K562 (cell line): ENCODE data around the gene PITRM1. TPM values are rescaled to one million over a fixed set of nuclear protein-coding genes. Genes with fewer than 3 reads are reported as not detected.

ENCODE experiments used
- CREBBP ChIP-seq: IDR thresholded peaks from one replicate; pipeline ENCODE4 v1.6.1; 2012; ENCODE audit warnings: low read depth, mild to moderate bottlenecking, control low read depth, inconsistent platforms, low read length
- GABPA ChIP-seq: fragments of 200-800 bp; sonication (Bioruptor generic); conservative IDR thresholded peaks from 2 replicates; pipeline ENCODE4 v1.6.1; 2016; ENCODE audit warnings: low read depth, missing genetic modification characterization, missing compliant biosample characterization
- HMG20B ChIP-seq: fragments of 250-450 bp; sonication (Bioruptor Pico); IDR thresholded peaks from 2 replicates; pipeline ENCODE4 v1.5.0; 2021; ENCODE audit warnings: mild to moderate bottlenecking
- HNRNPK ChIP-seq: fragments of 200-400 bp; formaldehyde crosslinking; IDR thresholded peaks from one replicate; pipeline ENCODE4 v1.6.1; 2018; ENCODE audit warnings: mild to moderate bottlenecking, low read depth, low read length; ENCODE audit not compliant: poor library complexity, severe bottlenecking
- HSF4 ChIP-seq: fragments of 250-450 bp; sonication (Bioruptor Pico); IDR thresholded peaks from 2 replicates; pipeline ENCODE4 v2.1.2; 2022; ENCODE audit warnings: mild to moderate bottlenecking, moderate library complexity, borderline replicate concordance
- JUN ChIP-seq, 2 experiments: sonication (generic) in 1 of 2; formaldehyde crosslinking in 1 of 2; IDR thresholded peaks; 2 replicates each; pipeline versions ENCODE4 v1.6.1 to v1.8.0; 2012 to 2022; ENCODE audit warnings: borderline replicate concordance in 2 of 2, mild to moderate bottlenecking in 2 of 2, improper control_type of control experiment in 1 of 2, low read depth in 1 of 2, low read length in 1 of 2, missing genetic modification reagents in 1 of 2
- NFATC3 ChIP-seq: fragments of 450-650 bp; IDR thresholded peaks from 2 replicates; pipeline ENCODE4 v1.6.1; 2017; ENCODE audit warnings: mild to moderate bottlenecking
- OTX1 ChIP-seq: fragments of 450-650 bp; formaldehyde crosslinking; IDR thresholded peaks from 2 replicates; pipeline ENCODE4 v1.4.0; 2022; ENCODE audit warnings: mild to moderate bottlenecking
- PHB2 ChIP-seq: fragments of 450-650 bp; IDR thresholded peaks from 2 replicates; pipeline ENCODE4 v1.6.1; 2017; ENCODE audit warnings: low read depth
- RB1 ChIP-seq: fragments of 450-650 bp; IDR thresholded peaks from 2 replicates; pipeline ENCODE4 v1.6.1; 2017; ENCODE audit warnings: low read depth, mild to moderate bottlenecking
- SIN3B ChIP-seq: fragments of 450-650 bp; IDR thresholded peaks from 2 replicates; pipeline ENCODE4 v1.6.1; 2017; ENCODE audit warnings: low read depth, mild to moderate bottlenecking, moderate library complexity
- SIX5 ChIP-seq, 2 experiments: IDR thresholded peaks; 2 replicates each; pipeline ENCODE4 v1.6.1; 2011; ENCODE audit warnings: low read length in 2 of 2, borderline replicate concordance in 1 of 2, low read depth in 1 of 2, mild to moderate bottlenecking in 1 of 2, moderate library complexity in 1 of 2; ENCODE audit not compliant: insufficient read depth in 1 of 2
- SRF ChIP-seq, 2 experiments: fragments of 250-450, 450-650 bp in 1 of 2; sonication (Bioruptor Pico) in 1 of 2; sonication (generic) in 1 of 2; formaldehyde crosslinking; IDR thresholded peaks; 2 replicates each; pipeline versions ENCODE4 v1.5.0 to v1.5.1; 2020 to 2022; ENCODE audit warnings: mild to moderate bottlenecking in 1 of 2, missing genetic modification reagents in 1 of 2
- U2AF1 ChIP-seq: fragments of 200-400 bp; formaldehyde crosslinking; optimal IDR thresholded peaks from 2 replicates; pipeline ENCODE3; 2017; ENCODE audit warnings: mild to moderate bottlenecking, low read depth, low read length, moderate library complexity
- ZBTB11 ChIP-seq, 3 experiments: fragments of 200-800 bp in 1 of 3; fragments of 250-450 bp in 1 of 3; fragments of 450-650 bp in 1 of 3; sonication (Bioruptor Pico) in 1 of 3; sonication (Bioruptor generic) in 1 of 3; formaldehyde crosslinking in 1 of 3; IDR thresholded peaks; 2 replicates each; pipeline versions ENCODE4 v1.6.1 to v1.8.0; 2016 to 2022; ENCODE audit warnings: mild to moderate bottlenecking in 2 of 3, missing genetic modification characterization in 2 of 3, missing compliant biosample characterization in 1 of 3, moderate library complexity in 1 of 3
- ZFP30 ChIP-seq: fragments of 250-450 bp; sonication (Bioruptor Pico); IDR thresholded peaks from 2 replicates; pipeline ENCODE4 v1.8.0; 2022; ENCODE audit warnings: moderate library complexity, mild to moderate bottlenecking, inconsistent platforms, borderline replicate concordance
- ZFP36 ChIP-seq: fragments of 150-350 bp; IDR thresholded peaks from 2 replicates; pipeline ENCODE4 v1.6.1; 2018; ENCODE audit warnings: low read length, low read depth; ENCODE audit not compliant: partially characterized antibody
- ZNF146 ChIP-seq: IDR thresholded peaks from one replicate; pipeline ENCODE4 v1.6.1; 2018; ENCODE audit warnings: missing compliant biosample characterization; ENCODE audit not compliant: unreplicated experiment
- ZNF197 ChIP-seq: fragments of 200-800 bp; sonication (Bioruptor generic); IDR thresholded peaks from 2 replicates; pipeline ENCODE4 v1.6.1; 2016; ENCODE audit warnings: low read depth, missing genetic modification characterization, missing compliant biosample characterization
- ZNF347 ChIP-seq: fragments of 450-650 bp; formaldehyde crosslinking; IDR thresholded peaks from 2 replicates; pipeline ENCODE4 v1.4.0; 2020; ENCODE audit warnings: low read depth, mild to moderate bottlenecking, moderate library complexity
- ZNF561 ChIP-seq: fragments of 450-650 bp; formaldehyde crosslinking; conservative IDR thresholded peaks from 2 replicates; pipeline ENCODE4 v1.4.0; 2020; ENCODE audit warnings: mild to moderate bottlenecking, moderate library complexity
- ZNF696 ChIP-seq: fragments of 250-450 bp; sonication (Bioruptor Pico); conservative IDR thresholded peaks from 2 replicates; pipeline ENCODE4 v1.4.0; 2020; ENCODE audit warnings: mild to moderate bottlenecking, moderate library complexity
- ZNF717 ChIP-seq: fragments of 250-450 bp; sonication (Bioruptor Pico); IDR thresholded peaks from 2 replicates; pipeline ENCODE4 v1.5.0; 2021
- polyA plus RNA-seq, 8 experiments: library from polyadenylated mRNA; depleted of rRNA in 4 of 8; stranded (reverse) in 5 of 8; unstranded in 3 of 8; fragments of >200 nt; fragmentation: Nextera tagmentation in 2 of 8; fragmentation: Illumina TruSeq in 1 of 8; extraction: Ambion mirVana in 2 of 8; extraction: Trizol in 1 of 8; gene quantifications; 2 replicates each; pipeline versions ENCODE4 v1.2.1 to v1.2.3, GENCODE V29; 2011 to 2014; ENCODE audit warnings: inconsistent platforms in 1 of 8, missing spikeins in 1 of 8
- total RNA-seq, 7 experiments: library from RNA; depleted of rRNA in 6 of 7; stranded (reverse); fragments of >200 nt in 6 of 7; fragmentation: Illumina TruSeq in 2 of 7; extraction: Trizol in 2 of 7; gene quantifications; 2 replicates each; pipeline versions ENCODE4 v1.2.1 to v1.2.3, GENCODE V29; 2011 to 2021; ENCODE audit warnings: low replicate concordance in 1 of 7
- TF ChIP-seq, protein P1 (sequence below): sonication (generic); formaldehyde crosslinking; IDR thresholded peaks from 2 replicates; pipeline ENCODE4 v1.8.1; 2023; ENCODE audit warnings: mild to moderate bottlenecking, missing genetic modification reagents

PITRM1 gene
- total and polyA plus RNA-seq, 9 of the 15 experiments (the other 6 are each of a cell fraction or from before 2014, with no cell fraction given): 21.1 to 70.4 (median 39.7) TPM

DNA sequence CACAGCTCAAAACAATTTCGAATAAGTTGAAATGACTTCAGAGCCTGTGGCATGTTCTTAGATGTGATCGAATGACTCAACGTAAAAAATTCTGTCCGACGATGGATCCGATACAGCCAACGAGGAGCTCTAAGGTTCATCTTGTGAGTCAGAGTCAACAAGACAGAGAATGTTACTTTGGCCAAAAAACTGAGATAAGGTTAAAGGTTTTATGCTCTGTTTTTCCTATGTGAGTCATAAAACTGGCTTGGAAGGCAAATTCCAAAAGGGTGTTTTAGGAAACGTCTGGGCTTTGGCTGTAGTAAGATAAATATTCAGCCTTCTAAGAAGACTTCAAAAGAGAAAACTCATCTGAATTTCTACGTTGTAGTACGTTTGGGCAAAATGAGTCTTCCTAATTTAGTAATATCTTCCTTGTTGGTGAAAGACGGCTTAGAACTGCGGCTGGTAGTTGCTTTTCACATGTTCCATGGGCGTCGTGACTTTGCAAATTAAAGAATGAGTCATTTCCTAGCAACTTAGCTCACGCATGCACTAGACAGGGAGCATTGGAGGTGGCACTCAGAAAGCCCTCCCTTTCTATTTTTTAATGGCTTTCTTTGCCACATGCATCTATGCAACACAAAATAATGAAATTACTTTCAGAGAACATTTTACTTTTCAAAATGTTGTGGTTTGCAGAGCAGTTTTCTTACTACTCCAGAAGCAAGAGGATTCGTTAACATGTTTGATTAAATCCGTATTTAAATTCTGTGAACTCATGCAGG is 77.0 kb downstream of the PITRM1 start (continued):
- no peak; the same call in 1 of the 2 replicates for TF ChIP-seq GABPA
- no peak for TF ChIP-seq ZNF696 (CRISPR knock-in tag)
- TF ChIP-seq CREBBP: no peak
- TF ChIP-seq SIN3B: no peak
- TF ChIP-seq HSF4 (CRISPR knock-in tag): no peak
- TF ChIP-seq SRF (CRISPR knock-in tag; IDR thresholded peaks at IDR 0.05): peak in 1 of 2 experiments; percentile 90; a peak in 2 of 4 replicates
- no peak for TF ChIP-seq SIX5 (IDR thresholded peaks at IDR 0.05; ENCODE audit: borderline replicate concordance in 1 of 2, insufficient read depth in 1 of 2, low read depth in 1 of 2, low read length in 2 of 2)
- TF ChIP-seq HMG20B (CRISPR knock-in tag): no peak
- TF ChIP-seq RB1: no peak; the same call in 1 of the 2 replicates
- TF ChIP-seq ZNF347 (CRISPR knock-in tag): no peak
- no peak for TF ChIP-seq ZNF197 (CRISPR knock-in tag)
- TF ChIP-seq ZNF146: no peak
- no peak for TF ChIP-seq PHB2
- TF ChIP-seq ZFP36: no peak
- TF ChIP-seq ZFP30 (CRISPR knock-in tag): no peak
- no peak for TF ChIP-seq HNRNPK
- TF ChIP-seq ZNF717 (CRISPR knock-in tag): no peak
- TF ChIP-seq, protein P1, sequence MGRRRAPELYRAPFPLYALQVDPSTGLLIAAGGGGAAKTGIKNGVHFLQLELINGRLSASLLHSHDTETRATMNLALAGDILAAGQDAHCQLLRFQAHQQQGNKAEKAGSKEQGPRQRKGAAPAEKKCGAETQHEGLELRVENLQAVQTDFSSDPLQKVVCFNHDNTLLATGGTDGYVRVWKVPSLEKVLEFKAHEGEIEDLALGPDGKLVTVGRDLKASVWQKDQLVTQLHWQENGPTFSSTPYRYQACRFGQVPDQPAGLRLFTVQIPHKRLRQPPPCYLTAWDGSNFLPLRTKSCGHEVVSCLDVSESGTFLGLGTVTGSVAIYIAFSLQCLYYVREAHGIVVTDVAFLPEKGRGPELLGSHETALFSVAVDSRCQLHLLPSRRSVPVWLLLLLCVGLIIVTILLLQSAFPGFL (CRISPR knock-in tag): no peak
- TF ChIP-seq ZNF561 (CRISPR knock-in tag): no peak
- TF ChIP-seq U2AF1: no peak
- peak; percentile 83 for TF ChIP-seq NFATC3
- TF ChIP-seq ZBTB11 (CRISPR knock-in tag; IDR thresholded peaks at IDR 0.05): peak in 1 of 3 experiments; percentile 56; a peak in 2 of 6 replicates
- TF ChIP-seq JUN (IDR thresholded peaks at IDR 0.05; ENCODE audit: borderline replicate concordance, low read depth, low read length): peak; percentile 94
- 0 out of 2 replicates have a peak, but pooled peaks have one; percentile 17 for TF ChIP-seq JUN (CRISPR knock-in tag; IDR thresholded peaks at IDR 0.05; ENCODE audit: borderline replicate concordance)
- TF ChIP-seq OTX1 (CRISPR knock-in tag): no peak
